Endometrium (tissue), 2 donors: ENCODE results near the gene CSTA.

Experiments
- FAIRE-seq: peaks from 2 replicates; lab custom pipeline; 2012; peaks lifted over from hg19 to GRCh38; lab: Jason Lieb, UNC
- donor health status: control.
- donor health status: control.

CSTA gene

DNA sequence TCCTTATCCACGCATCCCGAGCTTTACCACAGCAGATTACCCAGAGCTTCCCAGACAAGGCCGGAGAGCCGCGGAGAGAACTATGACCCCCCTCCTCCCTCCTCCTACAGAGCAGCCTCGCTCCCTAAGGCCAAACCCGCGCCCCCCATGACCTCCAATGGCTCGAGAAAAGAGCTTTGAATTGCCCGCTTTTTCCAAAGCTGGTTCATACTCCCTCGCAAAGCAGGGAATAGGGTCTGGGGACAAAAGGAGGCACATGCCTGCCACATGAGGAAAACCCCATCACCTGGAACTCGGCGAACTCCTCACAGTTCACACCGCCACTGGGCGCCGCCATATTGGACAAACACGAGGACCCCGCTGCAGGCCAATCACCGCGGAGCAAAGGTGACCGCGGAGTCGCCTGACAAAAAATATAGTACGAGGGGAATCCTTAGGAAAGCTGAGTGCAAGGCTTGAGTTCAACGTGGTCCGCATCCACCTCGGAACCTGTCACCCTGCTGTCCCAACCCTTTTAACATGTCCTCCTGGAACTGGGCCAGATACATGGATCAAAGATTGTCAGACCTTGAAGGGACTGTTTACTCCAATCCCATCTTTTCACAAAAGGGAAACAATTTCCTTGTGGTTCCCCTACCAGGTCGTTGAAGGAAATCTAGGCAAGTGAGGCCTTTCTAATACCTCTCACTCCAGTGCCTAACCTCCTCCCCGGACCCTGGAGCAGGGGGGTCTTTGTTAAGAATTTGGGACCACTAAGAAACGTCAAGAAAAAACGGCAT lies 58.0 kb downstream of the CSTA start, which contains the start of gene MIX23:
MIX23 (minus strand) TSS at position 344 of the 779 bp plus-strand sequence; CDS start at position 337, 7 bp downstream.
- FAIRE-seq: peak; percentile 57

DNA sequence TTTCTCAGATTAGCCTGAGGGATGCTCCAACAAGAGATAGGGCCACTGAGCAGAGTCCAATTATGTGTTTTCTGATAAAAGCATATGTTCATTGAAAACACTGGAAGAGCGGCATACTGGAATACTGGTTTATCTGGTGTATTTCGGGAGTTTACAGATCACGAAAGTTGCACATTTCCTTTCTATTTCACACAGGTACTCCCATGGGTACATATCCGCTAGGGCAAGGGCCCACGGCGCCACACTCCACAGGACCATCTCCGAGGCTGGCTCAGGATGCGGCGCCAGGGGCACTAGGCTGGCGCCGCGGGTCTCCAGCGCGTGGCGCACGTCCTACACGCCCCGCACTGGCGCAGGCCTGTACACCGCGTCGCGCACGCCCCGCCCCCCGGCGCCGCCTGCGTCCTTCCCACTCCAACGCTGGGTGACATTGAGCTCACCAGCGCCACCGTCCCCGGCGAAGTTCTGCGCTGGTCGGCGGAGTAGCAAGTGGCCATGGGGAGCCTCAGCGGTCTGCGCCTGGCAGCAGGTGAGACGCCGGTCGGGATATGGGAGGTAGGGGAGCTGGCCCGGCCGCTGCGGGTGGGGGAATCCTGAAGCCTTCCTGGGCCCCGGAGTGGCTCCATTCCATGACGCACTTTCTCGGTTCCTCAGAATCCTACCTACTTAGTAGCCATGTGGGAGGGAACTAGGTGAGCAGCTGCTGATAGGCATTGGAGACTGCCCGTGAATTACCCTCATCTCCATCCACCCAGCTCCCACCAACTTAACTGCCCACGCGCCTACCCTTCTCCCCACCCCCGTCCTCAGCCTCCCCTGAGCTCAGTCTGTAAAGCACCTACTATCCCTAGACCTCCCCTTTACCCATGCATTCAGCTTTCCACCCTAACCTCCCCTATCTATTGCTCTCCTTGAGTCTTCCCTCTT lies 59.0 kb downstream of the CSTA start, which contains the start of gene FAM162A:
FAM162A (plus strand) TSS at position 412 of the 927 bp plus-strand sequence; CDS start at position 496, 84 bp downstream.
- no peak for FAIRE-seq

DNA sequence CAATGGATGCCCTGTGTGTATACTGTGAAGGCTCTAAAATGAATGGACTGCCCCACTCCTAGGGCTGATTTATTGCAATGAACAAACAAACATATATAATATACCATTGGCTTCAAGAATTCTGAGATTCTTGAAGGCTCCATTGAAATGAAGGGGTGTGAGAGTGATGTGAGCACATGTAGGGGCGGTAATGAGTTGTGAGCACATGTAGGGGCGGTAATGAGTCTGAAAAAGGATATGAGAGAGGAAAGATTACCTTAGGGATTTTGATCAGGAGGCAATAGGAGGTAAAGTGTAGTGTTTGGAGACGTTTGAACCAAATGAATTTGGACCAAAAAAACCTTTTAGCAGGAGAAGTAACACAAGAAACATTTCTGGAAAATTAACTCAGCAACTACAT lies 62.7 kb downstream of the CSTA start:
- FAIRE-seq: no peak

DNA sequence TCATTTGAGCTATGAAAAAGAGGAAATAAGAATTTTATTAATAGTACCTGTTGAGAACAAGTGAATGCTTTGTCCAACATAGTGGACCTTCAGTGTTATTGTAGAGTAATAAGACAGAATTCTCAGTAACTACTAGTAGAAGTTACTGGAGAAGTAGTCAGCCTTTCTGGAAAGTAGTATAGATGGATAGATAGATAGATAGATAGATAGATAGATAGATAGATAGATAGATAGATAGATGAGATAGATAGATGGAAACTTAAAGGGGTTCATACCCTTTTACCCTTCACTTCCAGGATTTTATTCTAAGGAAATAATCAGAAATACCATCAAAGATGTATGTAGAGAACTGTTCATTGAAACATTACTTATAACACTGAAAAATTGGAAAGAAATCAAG lies 64.1 kb downstream of the CSTA start:
- FAIRE-seq: no peak

DNA sequence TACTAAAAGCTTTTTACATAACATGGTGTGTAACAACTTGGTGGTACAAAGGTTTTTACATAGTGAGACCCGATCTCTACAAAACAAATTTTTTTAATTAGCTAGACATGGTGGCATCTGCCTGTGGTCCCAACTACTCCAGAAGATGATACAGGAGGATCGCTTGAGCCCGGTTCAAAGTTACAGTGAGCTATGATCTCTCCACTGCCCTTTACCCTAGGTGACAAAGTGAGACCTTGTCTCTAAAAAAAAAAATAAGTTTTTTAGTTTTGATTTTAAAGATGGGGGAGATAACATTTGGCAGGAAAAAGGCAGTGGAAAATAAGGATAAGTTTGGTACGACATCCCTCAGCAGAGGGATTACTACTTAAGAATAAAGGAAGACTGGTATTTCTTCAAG lies 64.8 kb downstream of the CSTA start:
- FAIRE-seq: no peak

DNA sequence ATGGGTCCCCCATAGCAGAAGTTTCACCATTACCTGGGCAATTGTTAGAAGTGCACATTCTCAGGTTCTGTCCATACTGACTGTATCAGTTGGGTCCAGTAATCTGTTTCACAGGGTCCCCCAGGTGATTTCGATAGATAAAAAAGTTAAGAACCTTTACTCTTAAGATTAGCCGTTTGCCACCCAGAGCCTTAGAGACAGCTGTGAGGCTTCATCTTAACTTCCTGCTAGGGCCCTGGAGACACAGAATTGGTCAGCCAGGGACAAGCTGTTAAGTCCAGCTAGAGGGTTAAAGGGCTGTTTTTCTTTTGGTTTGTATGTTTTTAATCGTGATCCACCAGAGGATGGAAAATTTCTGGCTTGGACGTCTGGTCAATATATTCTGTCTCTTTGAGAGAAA lies 65.6 kb downstream of the CSTA start:
- no peak for FAIRE-seq
